Activated gamma-delta T cell (primary cell): ENCODE data around the gene NGRN.

Experiments used
- DNase-seq: peaks from one replicate; lab custom pipeline; 2025; lab: John Stamatoyannopoulos, UW
- total RNA-seq, 2 donors: gene quantifications; one replicate each; lab custom pipeline; 2026; lab: John Stamatoyannopoulos, UW

NGRN gene, protein sequence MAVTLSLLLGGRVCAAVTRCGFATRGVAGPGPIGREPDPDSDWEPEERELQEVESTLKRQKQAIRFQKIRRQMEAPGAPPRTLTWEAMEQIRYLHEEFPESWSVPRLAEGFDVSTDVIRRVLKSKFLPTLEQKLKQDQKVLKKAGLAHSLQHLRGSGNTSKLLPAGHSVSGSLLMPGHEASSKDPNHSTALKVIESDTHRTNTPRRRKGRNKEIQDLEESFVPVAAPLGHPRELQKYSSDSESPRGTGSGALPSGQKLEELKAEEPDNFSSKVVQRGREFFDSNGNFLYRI
- 16.9 to 19.8 reads per million in 2 donors for total RNA-seq

DNA sequence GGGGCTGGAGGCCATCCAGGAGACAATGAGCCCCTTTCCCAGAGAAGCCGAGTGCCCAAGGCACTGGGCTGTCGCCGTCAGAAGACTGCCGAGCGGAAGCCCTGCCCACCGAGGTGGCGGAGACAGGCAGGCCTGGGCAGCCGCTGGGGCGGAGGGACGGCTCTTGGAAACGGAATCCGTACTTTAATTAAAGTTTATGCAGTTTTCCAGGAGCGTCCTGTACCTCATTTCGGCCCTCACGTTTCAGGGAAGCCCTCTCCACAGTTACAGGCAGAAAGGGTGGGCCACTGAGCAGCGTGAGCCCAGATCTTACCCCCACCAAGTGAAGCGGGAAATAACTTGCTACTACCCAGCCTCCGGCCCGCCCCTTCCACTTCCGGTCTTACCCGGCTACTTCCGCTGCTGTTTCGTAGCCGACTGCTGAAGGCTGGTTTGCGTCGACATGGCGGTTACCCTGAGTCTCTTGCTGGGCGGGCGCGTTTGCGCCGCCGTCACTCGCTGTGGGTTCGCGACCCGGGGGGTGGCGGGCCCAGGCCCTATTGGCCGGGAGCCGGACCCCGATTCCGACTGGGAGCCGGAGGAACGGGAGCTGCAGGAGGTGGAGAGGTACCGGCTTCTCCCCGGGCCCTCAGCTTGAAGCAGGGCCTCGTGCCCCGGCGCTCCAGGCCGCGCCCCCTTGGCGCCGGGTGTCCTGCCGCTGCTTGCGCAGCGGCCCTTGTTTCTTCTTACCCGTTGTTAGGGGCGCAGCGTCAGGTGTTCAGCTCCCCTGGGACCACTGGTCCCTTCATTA, at the start of gene NGRN:
Gene NGRN, plus strand, starts transcription at position 402 of the 790 bp plus-strand sequence. Its CDS starts 41 bp downstream, at position 443.
- DNase-seq: peak; percentile 54

DNA sequence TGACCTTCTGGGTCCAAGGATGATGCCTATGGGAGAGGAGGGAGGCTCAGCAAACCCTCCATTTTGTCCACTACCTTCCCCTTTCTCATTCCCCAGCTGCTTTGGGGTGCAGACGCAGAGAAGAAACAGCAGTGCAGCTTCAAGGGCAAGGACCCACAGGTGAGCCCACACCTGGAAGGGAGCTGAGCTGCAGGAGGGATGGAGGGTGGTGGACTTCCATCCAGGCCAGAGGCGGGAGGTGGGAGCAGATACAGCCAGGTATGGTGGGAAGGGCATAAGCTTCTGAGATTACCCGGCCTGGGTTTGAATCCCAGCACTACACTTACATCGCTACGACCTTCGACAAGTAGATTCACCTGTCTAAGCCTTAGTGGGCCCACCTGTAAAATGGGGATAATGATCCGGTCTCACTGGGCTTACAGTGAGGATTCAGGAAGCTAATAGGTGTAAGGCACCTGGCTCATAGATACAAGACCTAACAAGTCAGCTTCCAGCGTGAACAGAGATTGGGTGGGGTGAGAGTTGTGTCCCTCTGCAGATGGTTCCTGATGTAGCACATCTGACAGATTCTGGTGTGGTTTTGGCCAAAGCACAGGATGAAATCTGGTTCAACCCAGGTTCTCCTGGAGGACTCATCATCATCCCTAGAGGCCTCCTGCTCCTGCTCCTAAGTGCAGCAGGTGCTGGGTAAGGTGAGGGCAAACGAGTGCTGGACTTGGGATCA, 47.6 kb upstream of the NGRN start:
- no peak for DNase-seq

DNA sequence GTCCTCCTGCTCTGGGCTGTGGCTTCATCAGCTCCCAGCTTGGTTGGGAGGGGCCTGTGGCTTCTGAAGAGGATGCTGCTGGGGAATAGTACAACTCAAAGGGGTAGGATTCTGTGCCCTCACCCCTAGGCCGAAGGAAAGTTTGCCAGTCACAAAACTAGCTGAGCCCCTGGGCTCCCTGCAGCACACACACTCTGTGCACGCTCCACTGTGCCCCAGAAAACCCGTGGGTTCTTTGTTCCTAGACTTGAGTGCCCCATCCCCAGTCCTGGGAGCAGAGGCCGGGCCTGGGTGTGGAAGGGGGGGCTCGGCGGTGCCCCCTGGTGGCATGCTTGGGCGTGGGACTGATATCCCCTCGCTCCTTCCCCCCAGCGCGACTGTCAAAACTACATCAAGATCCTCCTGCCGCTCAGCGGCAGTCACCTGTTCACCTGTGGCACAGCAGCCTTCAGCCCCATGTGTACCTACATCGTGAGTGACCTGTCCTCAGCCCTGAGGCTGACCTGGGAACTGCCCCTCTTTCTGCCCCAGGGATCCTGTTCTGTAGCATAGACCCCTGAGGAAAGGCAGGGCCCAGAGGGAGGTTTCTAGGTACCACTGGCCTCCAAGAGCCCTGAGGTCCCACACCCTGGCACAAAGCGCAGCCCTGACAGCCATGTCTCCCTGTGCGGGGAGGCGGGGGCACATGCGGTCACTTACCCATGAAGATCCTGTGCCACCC, 45.9 kb upstream of the NGRN start:
- DNase-seq: peak; percentile 20

DNA sequence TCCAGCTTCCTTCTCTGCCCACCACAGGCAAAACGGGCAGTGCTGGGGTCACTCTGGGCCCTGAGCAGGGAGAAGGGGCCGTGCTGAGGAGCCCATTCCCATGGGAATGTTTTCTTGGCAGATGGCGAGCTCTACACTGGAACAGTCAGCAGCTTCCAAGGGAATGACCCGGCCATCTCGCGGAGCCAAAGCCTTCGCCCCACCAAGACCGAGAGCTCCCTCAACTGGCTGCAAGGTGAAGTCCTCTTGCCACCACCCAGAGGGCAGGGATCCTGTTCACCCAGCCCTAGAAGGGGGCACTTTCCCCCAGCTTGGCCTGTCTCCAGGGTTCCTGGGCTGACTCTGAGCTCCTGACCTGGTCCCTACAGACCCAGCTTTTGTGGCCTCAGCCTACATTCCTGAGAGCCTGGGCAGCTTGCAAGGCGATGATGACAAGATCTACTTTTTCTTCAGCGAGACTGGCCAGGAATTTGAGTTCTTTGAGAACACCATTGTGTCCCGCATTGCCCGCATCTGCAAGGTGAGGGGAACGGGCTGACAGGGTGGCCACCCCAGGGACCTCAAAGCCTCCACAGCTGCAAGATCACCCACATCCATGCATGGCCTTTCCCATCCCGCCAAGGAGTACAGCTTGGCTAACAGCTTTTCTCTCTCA, 44.1 kb upstream of the NGRN start:
- DNase-seq: no peak

DNA sequence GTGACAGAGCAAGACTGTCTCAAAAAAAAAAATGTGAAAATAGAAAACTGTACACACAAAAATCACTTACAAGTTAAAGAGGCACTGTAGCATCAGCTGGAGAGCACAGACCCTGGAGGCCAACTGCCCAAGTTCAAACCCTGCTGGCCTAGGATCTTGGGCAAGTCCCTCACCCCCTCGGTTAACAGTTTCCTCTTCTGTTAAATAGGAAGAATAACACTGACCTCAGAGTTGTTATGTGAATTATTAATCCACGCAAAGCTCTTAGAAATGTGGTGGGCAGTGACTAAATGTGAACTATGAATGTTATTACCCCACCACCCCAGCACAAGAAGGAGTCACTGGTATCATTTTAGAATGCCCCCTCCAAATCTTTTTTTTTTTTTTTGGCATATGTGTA, 42.9 kb upstream of the NGRN start:
- no peak for DNase-seq

DNA sequence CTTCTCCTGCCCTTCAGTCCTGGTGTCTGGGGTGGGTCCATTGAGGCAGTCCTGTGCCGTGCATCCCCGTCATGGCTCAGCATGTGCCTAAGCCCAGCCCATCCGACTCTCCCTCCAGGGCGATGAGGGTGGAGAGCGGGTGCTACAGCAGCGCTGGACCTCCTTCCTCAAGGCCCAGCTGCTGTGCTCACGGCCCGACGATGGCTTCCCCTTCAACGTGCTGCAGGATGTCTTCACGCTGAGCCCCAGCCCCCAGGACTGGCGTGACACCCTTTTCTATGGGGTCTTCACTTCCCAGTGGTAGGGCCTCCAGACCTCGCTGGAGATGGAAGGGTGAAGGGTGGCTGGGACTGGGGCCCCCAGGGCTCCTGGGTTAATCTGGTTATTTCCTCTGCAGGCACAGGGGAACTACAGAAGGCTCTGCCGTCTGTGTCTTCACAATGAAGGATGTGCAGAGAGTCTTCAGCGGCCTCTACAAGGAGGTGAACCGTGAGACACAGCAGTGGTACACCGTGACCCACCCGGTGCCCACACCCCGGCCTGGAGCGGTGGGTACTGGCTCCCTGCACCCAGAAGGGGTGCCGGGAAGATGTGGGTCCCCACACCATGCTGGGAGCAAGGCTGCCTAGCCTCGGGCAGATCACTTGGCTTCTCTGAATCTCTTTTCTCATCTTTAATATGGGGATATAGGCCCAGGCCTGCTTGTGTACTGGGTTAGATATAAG, 41.9 kb upstream of the NGRN start:
- no peak for DNase-seq

DNA sequence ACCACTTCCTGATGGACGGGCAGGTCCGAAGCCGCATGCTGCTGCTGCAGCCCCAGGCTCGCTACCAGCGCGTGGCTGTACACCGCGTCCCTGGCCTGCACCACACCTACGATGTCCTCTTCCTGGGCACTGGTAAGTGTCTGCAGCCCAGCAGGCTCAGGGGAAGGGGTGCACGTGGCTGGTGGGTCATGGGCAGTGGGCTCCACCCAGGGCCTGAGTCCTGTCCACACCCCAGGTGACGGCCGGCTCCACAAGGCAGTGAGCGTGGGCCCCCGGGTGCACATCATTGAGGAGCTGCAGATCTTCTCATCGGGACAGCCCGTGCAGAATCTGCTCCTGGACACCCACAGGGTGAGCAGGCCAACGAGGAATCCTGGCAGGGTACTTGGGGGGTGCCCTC, 40.4 kb upstream of the NGRN start:
- DNase-seq: no peak

DNA sequence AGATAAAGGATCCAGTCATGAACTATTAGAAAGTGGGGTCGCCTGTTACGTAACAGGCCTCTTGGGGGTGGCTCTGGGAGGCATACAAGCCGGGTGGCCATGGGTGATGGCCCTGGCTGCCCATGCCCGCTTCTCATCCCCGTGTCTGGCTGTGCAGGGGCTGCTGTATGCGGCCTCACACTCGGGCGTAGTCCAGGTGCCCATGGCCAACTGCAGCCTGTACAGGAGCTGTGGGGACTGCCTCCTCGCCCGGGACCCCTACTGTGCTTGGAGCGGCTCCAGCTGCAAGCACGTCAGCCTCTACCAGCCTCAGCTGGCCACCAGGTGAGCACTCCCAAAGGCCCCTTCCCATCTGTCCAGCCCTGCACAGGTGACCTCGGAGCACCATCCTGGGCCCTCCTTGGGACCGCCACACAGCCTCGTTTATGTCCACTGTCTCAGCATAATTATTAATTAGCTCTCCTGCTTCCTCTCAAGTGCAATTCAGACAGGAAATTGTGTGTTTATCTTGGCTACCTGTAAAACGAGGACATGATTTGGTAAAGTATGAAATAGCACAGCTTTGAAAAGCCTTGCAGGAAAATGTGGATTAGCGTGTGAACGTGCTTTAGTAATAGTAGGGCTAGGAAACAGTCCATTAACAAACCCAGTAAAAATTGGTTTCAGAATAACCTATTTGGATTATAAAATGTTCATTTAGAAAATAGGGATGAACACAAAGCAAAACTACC, 39.8 kb upstream of the NGRN start:
- no peak for DNase-seq

DNA sequence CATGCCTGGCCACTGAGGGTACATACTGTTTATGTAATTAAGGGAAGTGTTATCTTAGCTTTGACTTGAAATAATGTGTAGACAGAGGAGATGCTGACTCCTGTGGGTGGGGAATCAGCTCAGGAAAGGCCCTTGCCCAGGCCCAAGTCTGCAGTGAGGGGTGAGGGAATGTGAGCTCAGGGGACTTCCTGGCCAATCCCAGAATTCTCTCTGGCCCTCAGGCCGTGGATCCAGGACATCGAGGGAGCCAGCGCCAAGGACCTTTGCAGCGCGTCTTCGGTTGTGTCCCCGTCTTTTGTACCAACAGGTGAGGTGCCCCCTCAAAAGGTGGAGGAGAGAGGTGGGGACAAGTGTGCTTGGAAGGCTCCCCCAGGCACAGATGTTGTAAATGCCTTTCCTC, 38.1 kb upstream of the NGRN start:
- no peak for DNase-seq

DNA sequence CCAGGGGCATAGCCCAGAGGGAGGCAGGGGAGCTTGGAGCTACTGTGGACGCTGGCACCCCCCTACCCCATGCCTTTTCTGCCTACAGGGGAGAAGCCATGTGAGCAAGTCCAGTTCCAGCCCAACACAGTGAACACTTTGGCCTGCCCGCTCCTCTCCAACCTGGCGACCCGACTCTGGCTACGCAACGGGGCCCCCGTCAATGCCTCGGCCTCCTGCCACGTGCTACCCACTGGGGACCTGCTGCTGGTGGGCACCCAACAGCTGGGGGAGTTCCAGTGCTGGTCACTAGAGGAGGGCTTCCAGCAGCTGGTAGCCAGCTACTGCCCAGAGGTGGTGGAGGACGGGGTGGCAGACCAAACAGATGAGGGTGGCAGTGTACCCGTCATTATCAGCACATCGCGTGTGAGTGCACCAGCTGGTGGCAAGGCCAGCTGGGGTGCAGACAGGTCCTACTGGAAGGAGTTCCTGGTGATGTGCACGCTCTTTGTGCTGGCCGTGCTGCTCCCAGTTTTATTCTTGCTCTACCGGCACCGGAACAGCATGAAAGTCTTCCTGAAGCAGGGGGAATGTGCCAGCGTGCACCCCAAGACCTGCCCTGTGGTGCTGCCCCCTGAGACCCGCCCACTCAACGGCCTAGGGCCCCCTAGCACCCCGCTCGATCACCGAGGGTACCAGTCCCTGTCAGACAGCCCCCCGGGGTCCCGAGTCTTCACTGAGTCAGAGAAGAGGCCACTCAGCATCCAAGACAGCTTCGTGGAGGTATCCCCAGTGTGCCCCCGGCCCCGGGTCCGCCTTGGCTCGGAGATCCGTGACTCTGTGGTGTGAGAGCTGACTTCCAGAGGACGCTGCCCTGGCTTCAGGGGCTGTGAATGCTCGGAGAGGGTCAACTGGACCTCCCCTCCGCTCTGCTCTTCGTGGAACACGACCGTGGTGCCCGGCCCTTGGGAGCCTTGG, 37.4 kb upstream of the NGRN start:
- no peak for DNase-seq

DNA sequence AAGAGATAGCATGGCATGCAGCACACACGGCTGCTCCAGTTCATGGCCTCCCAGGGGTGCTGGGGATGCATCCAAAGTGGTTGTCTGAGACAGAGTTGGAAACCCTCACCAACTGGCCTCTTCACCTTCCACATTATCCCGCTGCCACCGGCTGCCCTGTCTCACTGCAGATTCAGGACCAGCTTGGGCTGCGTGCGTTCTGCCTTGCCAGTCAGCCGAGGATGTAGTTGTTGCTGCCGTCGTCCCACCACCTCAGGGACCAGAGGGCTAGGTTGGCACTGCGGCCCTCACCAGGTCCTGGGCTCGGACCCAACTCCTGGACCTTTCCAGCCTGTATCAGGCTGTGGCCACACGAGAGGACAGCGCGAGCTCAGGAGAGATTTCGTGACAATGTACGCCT, 36.5 kb upstream of the NGRN start:
- DNase-seq: no peak

DNA sequence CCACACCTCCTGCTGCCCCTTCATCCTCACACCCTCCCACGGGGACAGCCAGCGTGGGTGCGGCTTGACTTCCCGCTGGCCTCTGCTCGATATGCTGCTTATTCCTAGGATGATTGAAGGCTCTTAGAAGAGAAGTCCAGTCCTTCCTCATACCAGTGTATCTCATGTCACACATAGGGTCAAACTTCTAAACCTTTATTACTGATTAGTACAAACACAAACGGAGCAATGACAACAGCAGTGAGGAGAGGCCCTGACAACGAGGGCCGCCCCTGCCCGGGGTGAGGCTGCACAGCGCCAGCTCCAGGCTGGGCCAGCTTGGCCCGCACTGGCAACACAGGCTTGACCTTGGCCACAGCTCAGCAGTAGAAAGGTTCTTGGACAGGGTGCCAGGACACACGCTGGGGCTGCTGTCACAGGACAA, 35.4 kb upstream of the NGRN start:
- no peak for DNase-seq

DNA sequence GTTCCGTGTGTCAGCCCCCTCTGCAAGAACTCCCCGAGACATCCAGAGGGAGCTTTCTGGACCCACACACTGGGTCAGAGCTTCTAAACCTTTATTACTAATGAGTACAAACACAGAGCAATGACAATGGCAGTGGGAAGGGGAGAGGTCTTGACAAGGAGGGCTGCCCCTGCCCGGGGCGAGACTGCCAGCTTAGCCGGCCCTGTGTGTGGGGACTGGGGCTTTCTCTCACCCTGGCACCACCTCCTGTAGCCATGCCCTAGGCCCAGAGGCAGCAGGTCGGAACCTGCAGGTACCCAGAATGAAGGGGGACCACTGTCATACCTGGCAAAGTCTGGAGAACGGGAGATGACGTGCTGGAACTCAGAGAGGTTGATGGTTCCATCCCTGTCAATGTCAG, 34.9 kb upstream of the NGRN start:
- no peak for DNase-seq

DNA sequence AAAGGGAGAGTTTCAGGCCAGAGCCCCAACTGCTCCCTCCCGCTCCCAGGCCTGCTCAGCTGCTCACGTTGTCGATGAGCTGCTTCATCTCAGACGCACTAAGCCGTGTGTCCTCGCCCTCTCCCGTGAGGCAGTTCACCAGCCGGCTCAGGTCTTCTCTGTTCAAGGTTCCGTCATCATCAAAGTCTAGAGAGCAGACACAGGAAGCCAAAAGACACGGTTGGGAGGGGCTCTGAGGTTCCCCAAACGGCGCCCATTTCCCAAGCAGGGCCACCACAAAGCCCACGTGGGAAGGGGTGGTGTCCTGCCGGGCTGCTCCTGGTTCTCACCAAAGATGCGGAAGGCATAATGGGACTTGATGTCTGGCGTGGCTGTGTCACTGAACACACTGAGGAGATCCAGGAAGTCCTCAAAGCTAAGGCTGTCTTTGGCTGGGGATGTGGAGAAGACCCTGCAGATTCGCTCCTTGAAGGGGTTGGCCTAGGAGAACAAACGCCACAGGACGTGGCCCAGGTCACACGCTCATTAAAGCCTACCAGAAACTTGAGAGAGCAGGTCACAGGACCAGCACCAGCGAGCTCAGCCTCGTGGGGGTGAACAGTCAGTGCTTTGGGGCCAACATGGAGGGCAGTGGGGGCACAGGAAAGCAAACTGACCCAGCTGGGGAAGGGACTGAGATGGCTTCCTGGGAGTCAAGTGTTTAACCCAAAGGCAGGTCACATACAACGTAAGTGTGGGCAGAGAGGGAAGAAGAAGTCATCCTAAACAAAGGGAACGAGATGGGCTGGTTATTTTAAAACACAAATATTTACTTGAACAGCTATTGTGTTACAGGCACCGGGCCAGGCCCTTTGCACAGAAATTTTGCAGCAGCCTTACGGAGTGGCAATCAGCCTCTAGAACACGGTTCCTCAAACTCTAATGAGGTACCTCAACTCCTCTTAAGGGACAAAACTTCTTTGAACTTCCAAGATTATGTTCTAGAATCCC, 34.1 kb upstream of the NGRN start:
- DNase-seq: peak; percentile 65

DNA sequence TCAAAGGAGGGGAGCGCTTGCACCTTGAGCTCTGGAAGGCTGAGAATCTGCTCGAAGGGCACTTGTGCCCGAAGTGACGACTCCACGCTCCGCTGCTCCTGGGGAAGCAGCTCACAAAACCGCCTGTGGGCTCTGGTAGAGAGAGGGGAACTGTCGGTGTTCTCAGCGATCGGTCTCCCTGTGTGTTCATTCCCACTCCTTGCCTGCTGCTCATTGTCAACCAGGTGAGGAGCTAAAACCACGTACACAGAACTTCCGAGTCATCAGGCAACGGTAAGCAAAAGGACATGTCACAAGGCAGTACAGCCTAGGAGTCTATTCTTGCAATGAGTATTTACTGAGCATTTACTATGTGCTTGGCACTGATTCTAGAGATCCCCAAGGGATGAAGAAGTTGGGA, 33.3 kb upstream of the NGRN start:
- no peak for DNase-seq

DNA sequence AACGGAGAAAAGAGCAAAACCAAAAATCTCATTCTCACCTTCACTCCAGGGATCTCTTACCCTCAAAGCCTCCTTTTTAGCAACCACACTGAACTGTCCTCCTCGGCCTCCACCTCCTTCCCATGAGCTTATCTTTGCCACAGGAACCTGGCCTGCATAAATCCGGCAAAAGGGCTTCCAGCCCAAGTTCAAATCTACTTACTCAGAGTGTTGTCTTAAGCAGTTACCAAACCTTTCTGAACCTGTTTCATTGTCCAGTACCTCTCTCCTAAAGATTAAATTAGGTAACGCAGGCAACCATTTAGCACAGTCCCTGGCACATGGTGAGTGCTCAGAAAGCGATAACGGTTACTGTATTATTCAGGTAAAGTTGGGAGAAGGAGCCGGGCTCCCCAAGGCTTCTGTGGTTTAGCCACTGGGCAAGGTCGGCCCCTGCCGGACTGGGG, 32.5 kb upstream of the NGRN start:
- no peak for DNase-seq

DNA sequence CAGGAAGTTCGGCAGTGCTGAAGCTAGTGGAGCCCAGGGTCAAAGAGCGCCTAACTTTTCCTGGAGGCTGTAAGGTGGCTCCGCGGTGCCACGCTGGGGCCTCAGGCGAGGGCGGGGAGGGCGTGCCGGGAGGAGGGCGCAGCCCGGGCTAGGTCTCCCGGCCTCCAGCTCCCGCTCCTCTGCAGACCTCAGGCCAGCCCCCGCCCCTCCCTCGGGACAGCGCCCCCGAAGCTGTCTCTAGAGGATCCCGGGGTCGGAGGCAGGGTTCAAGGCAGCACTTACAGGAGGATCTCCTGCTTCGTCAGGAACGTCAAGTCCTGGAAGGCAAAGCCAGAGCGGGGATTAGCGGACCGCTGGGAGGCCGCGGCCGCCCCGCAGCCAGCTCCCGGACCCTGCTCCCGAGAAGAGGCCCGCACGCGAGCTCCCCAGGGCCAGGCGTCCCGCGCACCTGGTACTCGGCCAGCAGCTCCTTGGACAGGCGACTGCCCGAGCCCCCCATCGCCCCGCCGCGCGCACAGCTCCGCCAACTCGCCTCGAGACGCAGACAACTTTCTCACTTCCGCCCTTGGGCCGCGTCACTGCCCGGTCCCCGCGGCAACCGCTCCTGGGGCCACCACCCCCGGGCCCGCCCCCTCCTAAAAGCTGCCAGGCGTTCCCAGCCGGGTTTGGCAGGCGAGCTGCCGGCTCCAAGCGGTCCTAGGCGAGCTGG, 31.9 kb upstream of the NGRN start, which contains the start of gene CIB1:
Gene CIB1, minus strand, starts transcription at position 555 of the 709 bp plus-strand sequence. Its CDS starts 56 bp downstream, at position 499.
- peak; percentile 98 for DNase-seq
